ENCODE results near the gene BDKRB2. TPM values are rescaled to one million over a fixed set of nuclear protein-coding genes. Genes with fewer than 3 reads are reported as not detected.

Gene BDKRB2
- total and polyA plus RNA-seq, 2 of the 8 experiments (the other 6 are each of a cell fraction or from before 2014, with no cell fraction given), result 0.13 to 0.21 TPM

DNA sequence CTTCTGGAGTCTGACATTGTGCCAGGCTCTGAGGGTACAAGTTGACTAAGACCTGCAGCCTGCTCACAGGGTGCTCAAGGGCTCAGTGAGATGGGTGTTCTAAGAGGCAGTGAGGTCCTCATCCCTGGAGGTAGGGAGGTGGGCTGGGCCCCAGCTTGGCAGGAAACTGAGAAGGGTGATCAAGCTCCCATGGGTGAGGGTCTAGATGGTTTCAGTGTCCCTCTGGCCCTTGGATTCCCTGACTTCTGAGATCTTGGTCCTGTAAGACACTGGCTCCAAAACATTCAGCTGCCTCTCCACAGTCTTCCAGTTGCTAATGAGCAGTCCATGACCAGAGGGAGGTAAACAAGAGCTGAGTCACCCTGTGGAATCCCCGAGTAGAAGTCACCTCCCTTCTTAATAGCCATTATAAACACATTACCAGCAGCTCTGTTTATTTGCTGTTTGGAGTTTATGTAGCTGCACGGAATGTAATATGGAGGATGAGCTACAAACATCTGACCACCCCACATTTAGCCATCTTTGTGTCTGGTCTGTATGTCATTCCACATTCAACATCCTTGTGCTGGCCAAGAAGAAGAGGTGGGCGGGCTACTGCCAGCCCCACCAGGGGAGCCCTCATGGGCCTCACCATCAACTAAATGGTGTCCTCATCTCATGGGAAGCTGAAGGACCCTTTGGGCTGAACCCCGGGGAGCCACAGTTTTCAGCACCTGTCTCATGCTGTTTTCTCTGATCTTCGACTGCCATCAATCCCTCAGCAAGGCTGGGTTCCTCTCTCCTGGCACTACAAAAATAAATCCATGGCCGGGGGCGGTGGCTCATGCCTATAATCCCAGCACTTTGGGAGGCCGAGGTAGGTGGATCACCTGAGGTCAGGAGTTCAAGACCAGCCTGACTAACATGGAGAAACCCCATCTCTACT is 37.2 kb upstream of the BDKRB2 start:
- no peak overlapping the region for H3K4ac ChIP-seq (replicated peaks; ENCODE audit: insufficient read length, low read depth, low read length)
- no peak overlapping the region for H2BK15ac ChIP-seq (ENCODE audit: low read length)
- no peaks in the 10 kb centered on the region for H3K23me2 ChIP-seq (ENCODE audit: low read depth, low read length)
- no peak for FAIRE-seq
- H3K36me3 ChIP-seq (ENCODE audit: control insufficient read depth in 2 of 4, insufficient read depth in 4 of 4, low read length in 3 of 4), result no peaks in the 10 kb centered on the region
- no peak overlapping the region for H2AFZ ChIP-seq (ENCODE audit: low read length)
- TF ChIP-seq CHD2 (IDR thresholded peaks at IDR 0.05; ENCODE audit: low read length) (no peak), POLR2A (IDR thresholded peaks at IDR 0.05; ENCODE audit: control extremely low read depth in 1 of 2, low read depth in 2 of 2, low read length in 2 of 2) (no peak), EGR1 (IDR thresholded peaks at IDR 0.05; ENCODE audit: borderline replicate concordance, low read depth, low read length) (no peak), NANOG (IDR thresholded peaks at IDR 0.05; ENCODE audit: insufficient read depth, low read depth, low read length, poor library complexity, severe bottlenecking) (no peak), RXRA (IDR thresholded peaks at IDR 0.05; ENCODE audit: insufficient read depth, low read depth, low read length) (no peak), SIX5 (IDR thresholded peaks at IDR 0.05; ENCODE audit: low read depth, low read length) (no peak), TCF12 (IDR thresholded peaks at IDR 0.05; ENCODE audit: low read depth, low read length) (no peak), ASH2L (IDR thresholded peaks at IDR 0.05; ENCODE audit: low read length) (no peak)
- no peak overlapping the region for H2BK5ac ChIP-seq (ENCODE audit: low read depth, low read length)
- no peaks in the 10 kb centered on the region; a peak in 1 of 7 replicates for H3K27me3 ChIP-seq (replicated peaks in 1 of 4; ENCODE audit: control insufficient read depth in 3 of 4, extremely low read depth in 1 of 4, insufficient read depth in 3 of 4, low read length in 3 of 4)
- CTCF ChIA-PET (ENCODE audit: partially characterized antibody), result interaction anchor here (0.6 to 1.4 kb wide), 7 partner anchors 8 to 98 kb away, joined by 3 to 6 read pairs (median 3); no protein-coding TSS in a partner anchor
- no peak overlapping the region for H3K23ac ChIP-seq (ENCODE audit: insufficient read length)
- no peak overlapping the region for H3K4me3 ChIP-seq (ENCODE audit: extremely low read depth in 1 of 4, insufficient read depth in 2 of 4, low read depth in 3 of 4, low read length in 4 of 4)
- H3K27ac ChIP-seq (ENCODE audit: low read depth, low read length), result no peak overlapping the region
- H2BK120ac ChIP-seq (replicated peaks; ENCODE audit: low read depth, low read length), result no peak overlapping the region
- H3K14ac ChIP-seq (ENCODE audit: insufficient read length), result no peak overlapping the region
- H4K20me1 ChIP-seq (replicated peaks in 1 of 2; ENCODE audit: control insufficient read depth in 1 of 2, insufficient read depth in 2 of 2, low read length in 2 of 2), result no peaks in the 10 kb centered on the region
- no peak overlapping the region for H4K8ac ChIP-seq (ENCODE audit: extremely low read depth, insufficient read depth, low read length)
- no peak for DNase-seq (ENCODE audit: low read depth in 1 of 2, low spot score in 2 of 2)
- no peak overlapping the region for H2BK20ac ChIP-seq (ENCODE audit: low read length)
- WGBS, 2 experiments (ENCODE audit: extremely low coverage in 1 of 2, insufficient coverage in 1 of 2, insufficient read length in 1 of 2, insufficient replicate concordance in 2 of 2, low coverage in 1 of 2, low lambda C conversion rate in 2 of 2, missing lambda C conversion rate in 1 of 2), result 91% methylated on average over 8 of the region's 8 CpGs; no CpG with 5 or more reads in 1 of the 2 experiments
- no peaks in the 10 kb centered on the region for H3K9me3 ChIP-seq (ENCODE audit: insufficient read depth in 2 of 2, low read depth in 1 of 2, low read length in 1 of 2)
- H2AK5ac ChIP-seq (ENCODE audit: low read depth, low read length), result no peak overlapping the region
- H3K79me2 ChIP-seq (ENCODE audit: control insufficient read depth in 1 of 2, insufficient read depth in 2 of 2, low read length in 2 of 2), result no peaks in the 10 kb centered on the region
- H3K18ac ChIP-seq (ENCODE audit: extremely low read depth, low read length), result no peak overlapping the region
- H4K5ac ChIP-seq (ENCODE audit: insufficient read length, low read depth, low read length), result no peak overlapping the region
- H3K4me1 ChIP-seq (replicated peaks in 1 of 4; ENCODE audit: control insufficient read depth in 3 of 4, insufficient read depth in 4 of 4, low read length in 3 of 4), result no peaks in the 10 kb centered on the region
- H3K56ac ChIP-seq (replicated peaks; ENCODE audit: insufficient read length, low read depth, low read length), result no peak overlapping the region
- no peak overlapping the region for H3K9ac ChIP-seq (replicated peaks in 1 of 4; ENCODE audit: extremely low read depth in 1 of 4, low read depth in 3 of 4, low read length in 3 of 4)
- H3K4me2 ChIP-seq (ENCODE audit: insufficient read depth in 1 of 2, low read depth in 2 of 2, low read length in 2 of 2), result no peak overlapping the region
- no peaks in the 10 kb centered on the region for H3K79me1 ChIP-seq (ENCODE audit: low read depth, low read length)
- H4K91ac ChIP-seq (replicated peaks; ENCODE audit: insufficient read length, low read length), result no peak overlapping the region
- POLR2A ChIA-PET (ENCODE audit: partially characterized antibody), result interaction anchor here (0.7 kb wide), 1 partner anchor 51 kb away, joined by 3 read pairs; no protein-coding TSS in a partner anchor
- H2BK12ac ChIP-seq (ENCODE audit: low read depth, low read length), result no peak overlapping the region

All from H1 (cell line).